Glomerular visceral epithelial cell (primary cell): Measurements from ENCODE around the gene PTCHD4.
"Not testable (repeated sequence)": the region's sequence is repeated elsewhere in the genome, so short reads cannot be mapped to it uniquely, and the experiment has no call there.

Source experiments
- DNase-seq: peaks from one replicate; pipeline ENCODE4 v3.0.0-alpha.2; 2016; ENCODE audit errors: extremely low spot score

PTCHD4 gene

DNA sequence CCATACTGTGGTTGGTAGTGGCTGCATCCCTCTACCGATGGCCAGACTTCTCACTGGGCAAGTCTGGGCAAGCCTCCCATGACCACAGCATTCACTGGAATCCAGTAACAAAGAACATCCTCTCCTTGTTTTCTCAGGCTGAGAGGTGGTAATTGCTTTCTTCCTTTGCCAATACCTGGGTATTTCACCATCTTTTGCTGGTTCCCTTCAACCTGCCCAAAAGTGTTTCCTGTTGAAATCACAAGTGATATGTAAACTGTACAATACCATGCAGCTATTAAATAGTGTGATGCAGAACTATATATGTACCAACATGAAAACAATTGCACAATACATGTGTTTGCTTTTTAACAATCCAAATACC, at the start of gene PTCHD4:
TSS of gene PTCHD4 (minus strand) at position 55 of the 364 bp plus-strand sequence. CDS start 42,240 bp downstream, outside the sequence.
- DNase-seq = peak; percentile 80

GRCh38 chr6:48151142-48151541, 40.1 kb upstream of the PTCHD4 start:
- DNase-seq = peak; percentile 89

DNA sequence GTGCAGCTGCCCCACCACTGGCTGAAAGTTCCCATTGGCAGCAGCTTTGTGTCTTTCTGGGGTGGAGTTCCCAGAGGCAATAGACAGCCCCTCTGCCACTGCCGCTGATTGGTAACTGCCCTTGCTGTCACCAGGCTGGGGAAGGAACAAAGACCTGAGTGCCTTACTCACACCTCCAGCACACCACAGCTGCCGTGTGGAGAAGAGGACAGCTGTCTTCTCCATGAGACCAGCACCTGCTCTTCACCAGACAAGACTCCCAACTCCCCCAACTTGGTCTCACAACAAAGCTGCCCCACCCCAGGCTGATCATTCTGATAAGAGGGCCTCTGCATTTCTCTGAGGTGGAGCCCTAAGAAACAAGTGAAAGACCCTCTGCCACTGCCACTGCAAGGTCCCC, 39.7 kb upstream of the PTCHD4 start:
- no peak for DNase-seq

GRCh38 chr6:48147051-48147450, 36.1 kb upstream of the PTCHD4 start:
- DNase-seq = no peak

- no peak for DNase-seq
Measured at GRCh38 chr6:48144021-48144420, 33.0 kb upstream of the PTCHD4 start.

DNA sequence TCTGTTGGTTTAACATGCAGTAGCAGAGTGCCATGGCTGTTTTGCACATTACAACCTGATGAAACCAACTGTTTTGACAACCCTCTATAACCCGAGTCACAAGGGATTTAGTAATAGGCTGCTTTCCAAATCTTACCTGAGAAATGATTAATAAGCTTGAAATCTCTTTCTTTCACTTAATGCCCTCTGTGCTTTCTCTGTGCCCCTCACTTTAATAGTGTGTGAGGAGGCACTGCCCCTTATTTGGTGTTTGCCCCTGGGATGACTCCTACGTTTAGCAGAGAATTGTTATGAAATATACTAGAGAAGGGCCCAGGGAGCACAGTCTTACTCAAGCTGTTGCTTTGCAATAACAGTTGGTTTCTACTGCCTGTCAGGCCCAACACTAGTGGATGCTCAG, 31.0 kb upstream of the PTCHD4 start:
- DNase-seq = peak; percentile 19

- DNase-seq = no peak
Measured at GRCh38 chr6:48139818-48140614, 29.0 kb upstream of the PTCHD4 start.

- DNase-seq = no peak
Measured at GRCh38 chr6:48136856-48137255, 25.9 kb upstream of the PTCHD4 start.

DNA sequence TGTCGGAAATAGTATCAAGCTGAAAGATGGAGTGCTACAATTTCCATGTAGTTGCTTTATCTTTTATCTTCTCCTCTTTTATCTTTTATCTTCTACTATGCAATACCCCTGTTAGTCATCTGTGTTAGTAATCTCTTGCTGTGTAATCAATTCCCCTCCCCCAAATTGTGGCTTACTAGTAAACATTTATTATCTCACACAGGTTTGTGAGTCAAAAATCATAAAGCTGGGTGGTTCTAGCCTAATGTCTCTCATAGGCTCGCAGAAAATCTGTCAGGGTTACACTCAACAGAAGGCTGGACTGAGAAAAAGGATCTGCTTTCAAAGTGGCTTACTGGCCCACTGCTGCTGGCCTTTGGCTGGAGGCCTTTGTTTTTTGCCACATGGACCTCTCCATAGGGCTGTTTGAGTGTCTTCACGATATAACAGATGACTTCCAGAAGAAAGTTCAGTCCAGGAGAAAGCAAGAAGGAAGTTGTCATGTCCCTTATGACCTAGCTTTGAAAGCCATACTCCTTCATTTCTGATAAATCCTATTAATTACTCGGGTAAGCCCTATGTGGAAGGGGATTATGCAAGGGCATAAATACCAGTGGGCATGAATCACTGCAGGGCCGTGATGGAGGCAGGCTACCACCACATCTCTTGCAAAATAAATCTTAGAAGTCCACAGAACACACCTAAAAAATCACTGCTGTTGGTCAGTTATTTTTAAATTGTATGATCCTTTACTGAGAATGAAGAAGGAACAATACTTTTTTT, 24.5 kb upstream of the PTCHD4 start:
- DNase-seq = peak; percentile 59

- peak; percentile 10 for DNase-seq
Measured at GRCh38 chr6:48134246-48134645, 23.2 kb upstream of the PTCHD4 start.

- DNase-seq = no peak
Measured at GRCh38 chr6:48123601-48124000, 12.6 kb upstream of the PTCHD4 start.

DNA sequence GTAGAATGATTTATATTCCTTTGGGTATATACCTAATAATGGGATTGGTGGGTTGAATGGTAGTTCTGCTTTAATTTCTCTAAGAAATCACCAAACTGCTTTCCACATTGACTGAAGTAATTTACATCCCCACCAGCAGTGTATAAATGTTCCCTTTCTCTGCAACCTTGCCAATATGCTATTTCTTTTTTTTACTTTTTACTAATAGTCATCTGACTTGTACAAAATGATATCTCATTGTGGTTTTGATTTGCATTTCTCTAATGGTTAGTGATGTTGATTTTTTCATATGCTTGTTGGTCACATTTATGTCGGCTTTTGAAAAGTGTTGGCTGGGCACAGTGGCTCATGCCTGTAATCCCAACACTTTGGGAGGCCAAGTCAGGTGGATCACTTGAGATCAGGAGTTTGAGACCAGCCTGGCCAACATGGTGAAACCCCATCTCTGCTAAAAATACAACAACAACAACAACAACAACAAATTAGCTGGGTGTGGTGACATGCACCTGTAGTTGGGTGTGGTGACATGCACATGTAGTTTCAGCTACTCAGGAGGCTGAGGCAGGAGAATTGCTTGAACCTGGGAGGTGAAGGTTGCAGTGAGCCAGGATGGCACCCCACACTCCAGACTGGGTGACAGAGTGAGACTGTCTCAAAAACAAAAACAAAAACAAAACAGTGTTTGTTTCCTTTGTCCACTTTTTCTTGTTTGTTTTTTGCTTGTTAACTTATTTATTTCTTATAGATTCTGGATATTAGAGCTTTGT, 11.2 kb upstream of the PTCHD4 start:
- DNase-seq = not testable (repeated sequence)

GRCh38 chr6:48116699-48117645, 6.0 kb upstream of the PTCHD4 start:
- DNase-seq = no peak

DNA sequence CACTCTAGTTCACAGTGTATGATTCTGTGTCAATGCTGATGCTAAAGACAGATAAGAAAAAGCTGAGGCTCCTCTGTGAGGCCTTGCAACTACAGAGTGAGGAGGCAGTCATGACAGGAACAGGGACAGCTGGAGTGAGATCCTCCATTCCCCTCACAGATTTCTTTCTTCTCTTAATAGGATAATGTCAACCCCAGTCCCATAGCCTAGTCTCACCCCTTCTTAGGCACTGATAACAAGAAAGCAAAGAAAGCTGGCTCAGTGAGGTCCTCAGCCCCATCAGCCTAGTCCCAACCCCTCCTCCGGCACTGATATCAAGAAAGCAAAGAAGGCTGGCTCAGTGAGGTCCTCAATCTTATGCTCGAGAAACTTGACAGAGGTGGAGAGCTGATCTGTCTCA, 2.1 kb upstream of the PTCHD4 start:
- DNase-seq = no peak

DNA sequence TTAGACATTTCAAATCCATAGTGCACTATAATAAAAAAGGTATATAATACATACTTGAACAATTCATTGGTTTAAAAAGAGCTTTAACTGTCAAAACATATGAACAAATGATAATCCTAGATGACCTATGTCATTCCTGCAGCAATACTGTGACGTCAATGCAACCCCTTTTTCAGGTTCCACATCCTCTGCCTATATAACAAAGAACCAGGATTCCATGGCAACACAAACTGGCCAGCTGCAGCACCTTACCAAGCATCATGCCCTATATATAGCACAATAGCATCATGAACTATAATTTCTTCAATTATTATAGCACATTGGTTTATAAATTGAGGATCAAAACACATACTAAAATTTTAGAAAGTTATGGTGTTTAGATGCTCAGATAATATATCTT, 578 bp upstream of the PTCHD4 start:
- no peak for DNase-seq

DNA sequence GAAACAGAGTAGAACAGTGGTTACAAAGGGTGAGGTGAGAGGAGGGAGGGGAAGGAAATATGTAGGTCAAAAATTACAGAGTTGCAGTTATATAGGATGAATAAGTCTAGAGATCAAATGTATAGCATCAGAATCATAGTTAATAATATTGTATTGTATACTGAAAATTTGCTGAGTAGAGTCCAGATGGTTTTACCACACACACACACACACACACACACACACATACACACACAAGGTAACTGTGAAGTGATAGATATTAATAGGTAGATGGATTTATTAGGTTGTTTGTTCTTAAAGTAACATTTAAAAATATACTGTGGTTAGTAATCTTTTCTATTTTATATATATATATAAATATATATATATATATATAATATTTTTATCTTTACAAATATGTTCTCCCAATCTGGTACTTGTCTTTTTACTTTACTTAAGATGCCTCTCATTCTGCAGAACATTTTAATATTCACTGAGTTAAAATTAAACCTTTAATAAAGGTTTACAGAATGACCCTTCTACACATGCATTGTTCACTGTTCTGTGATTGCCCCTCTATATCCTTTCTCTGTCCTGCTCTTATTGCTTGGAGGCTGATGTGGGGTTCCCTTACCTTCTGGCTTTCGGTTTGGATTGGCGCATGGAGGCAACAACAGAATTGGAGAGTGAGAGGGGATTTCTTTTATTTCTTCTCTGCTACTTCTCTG, 408 bp downstream of the PTCHD4 start:
- no peak for DNase-seq

GRCh38 chr6:48109944-48110343, 1.1 kb downstream of the PTCHD4 start:
- no peak for DNase-seq

GRCh38 chr6:48102476-48103195, 8.4 kb downstream of the PTCHD4 start:
- not testable (repeated sequence) for DNase-seq

DNA sequence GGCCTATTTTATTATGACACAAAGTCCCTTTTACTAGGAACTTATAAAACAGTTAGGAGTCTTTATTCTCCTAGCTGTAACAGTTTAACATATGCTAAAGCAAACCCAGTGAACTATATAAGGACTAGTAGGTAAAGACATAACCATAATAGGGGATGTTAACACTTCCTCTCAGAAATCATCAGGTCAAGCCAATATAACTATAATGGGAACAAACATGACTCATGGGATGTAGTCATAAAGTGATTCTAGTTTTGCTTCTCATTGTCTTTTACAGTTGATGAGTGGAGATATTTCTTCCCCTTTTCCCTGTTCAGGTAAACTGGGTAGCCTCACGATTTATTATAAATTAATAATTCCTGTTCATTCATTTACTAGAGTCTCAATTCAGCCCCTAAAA, 9.7 kb downstream of the PTCHD4 start:
- peak; percentile 14 for DNase-seq

DNA sequence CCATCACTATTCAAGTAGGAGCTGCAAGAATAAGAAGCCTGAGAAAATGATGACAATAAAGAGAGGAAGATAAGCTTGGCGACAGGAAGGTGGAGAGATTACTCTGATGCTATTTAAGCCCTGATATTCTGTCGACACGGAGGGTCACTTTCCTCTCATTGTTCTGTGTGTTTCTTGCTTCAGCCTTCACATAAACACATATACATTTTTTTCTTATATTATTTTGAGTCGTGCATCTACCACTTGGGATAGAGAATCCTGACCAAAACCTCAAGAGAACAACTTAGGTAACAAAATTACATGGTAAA, 10.5 kb downstream of the PTCHD4 start:
- no peak for DNase-seq
